ENCODE data around the gene CDCP2.
"Not testable (repeated sequence)": the region's sequence is repeated elsewhere in the genome, so short reads cannot be mapped to it uniquely, and the experiment has no call there.

Gene CDCP2

DNA sequence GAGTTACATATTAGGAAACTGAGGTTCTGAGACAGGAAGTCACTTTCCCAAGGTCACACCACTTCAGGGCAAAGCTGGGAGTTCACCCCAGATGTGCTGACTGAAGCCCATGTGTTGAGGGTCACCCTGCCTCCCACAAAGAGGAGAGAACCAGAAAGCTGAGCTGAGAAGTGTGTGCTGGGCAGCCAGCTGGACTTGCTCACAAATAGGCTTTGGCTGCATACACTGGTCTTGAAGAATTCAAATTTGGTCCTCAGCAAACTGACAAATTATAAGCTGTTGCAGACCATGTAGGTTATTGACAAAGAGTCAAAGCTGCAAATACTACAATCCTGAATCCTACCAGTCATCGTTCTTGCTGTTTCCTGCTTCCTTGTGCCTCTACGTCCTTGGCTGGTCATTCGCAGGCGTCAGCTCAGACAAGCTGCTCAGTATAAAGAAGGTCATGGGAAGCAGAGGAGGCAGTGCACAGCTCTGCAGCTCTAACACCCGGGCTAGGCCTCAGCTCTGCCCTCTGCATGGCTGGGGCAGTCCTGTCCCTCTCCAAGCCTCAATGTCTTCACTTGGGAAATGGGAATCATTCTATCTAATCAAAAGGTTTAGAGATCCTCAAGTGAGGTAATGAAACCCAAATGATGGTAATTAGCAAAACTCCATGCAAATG, 40.0 kb downstream of the CDCP2 start:
- FAIRE-seq = no peak

DNA sequence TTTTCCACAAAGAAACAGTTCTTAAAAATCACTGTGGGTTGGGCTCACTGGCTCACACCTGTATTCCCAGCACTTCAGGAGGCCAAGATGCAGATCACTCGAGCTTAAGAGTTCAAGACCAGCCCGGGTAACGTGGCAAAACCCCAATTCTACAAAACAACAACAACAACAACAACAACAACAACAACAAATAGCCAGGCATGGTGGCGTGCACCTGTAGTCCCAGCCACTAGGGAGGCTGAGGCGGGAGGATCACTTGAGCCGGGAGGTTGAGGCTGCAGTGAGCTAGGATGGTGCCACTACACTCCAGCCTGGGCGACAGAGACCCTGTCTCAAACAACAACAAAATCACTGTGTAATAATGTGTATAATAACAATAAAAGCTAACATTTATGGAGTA, 40.8 kb downstream of the CDCP2 start:
- no peak for FAIRE-seq

DNA sequence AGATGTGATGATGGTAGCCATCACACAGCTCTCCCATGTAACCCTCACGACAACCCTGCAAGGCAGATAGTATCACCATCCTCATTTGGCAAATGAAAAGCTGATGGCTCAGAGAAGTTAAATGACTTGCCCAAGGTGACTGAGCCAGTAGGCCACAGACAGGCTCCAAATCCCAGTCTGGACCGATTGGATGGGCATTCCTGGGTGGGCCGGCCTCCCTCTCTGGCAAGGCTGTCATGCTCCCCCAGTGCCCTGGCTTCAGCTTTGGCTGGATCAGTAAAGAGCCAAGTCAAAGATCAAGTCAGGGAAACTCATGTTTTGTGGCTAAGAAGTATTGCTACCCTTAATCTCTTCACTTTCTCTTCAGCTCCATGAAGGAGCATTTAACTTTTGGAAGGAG, 41.2 kb downstream of the CDCP2 start:
- no peak for FAIRE-seq

DNA sequence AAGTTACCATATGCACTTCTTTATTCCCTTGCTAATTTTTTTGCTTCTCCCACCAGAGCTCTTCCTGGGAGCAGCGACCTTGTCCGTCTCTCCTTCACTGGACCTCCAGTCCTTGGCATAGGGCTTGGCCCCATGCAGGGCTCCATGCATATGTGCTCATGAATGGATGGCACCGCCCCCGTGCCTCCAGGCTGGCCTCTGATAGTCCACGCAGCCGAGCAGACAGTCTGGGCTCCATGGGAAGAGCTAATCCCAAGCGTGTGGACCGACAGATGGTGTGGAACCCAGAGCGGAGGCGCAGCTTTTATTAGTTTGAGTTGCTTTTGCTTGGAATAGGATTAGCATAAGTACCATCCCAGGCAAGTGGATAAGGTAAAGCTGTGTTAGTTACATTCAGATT, 41.8 kb downstream of the CDCP2 start:
- no peak for FAIRE-seq

DNA sequence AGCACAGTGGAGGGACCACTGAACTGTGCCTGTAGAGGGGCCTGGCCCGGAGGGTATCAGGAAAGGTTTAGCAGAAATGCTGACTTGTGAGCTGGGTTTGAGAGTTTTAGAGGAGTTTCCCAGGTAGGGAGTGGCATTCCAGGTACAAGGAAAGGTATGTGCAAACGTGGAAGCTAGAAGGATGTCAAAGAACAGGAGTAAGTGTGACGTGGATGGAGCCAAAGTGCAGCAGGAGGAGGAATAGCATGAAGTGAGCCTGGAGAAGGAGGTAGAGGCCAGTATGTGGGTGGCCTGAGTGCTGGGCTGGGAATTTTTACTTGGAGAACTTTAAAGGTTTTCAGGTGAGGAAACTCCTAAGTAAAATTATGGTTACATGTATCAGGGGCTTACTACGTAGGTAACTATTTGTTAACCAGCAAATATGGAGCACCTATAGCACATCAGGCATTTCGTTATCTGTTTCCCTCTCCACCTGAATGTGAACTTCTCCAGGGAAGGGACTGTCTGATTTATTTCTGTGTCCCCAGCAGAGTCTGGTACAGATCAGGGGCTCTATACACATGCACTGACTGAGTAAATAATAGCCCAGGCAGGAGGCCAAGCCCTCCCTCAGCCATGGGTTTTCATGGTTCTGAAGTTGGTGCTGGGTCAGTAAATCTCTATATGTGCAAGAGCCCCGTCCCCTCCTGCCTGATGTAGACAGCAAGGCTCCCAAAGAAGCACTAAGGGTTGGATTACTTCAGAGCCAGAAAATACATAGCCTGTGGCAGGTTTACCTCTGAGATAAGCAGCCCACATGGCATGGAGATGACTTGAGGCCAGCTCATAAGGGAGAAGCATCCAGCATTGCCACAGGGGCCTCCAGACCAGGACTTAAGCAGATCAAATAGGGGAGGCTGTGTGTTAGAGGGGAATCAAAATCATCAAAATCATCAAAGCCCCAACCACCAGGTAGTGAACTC, 43.4 kb downstream of the CDCP2 start:
- FAIRE-seq = no peak

DNA sequence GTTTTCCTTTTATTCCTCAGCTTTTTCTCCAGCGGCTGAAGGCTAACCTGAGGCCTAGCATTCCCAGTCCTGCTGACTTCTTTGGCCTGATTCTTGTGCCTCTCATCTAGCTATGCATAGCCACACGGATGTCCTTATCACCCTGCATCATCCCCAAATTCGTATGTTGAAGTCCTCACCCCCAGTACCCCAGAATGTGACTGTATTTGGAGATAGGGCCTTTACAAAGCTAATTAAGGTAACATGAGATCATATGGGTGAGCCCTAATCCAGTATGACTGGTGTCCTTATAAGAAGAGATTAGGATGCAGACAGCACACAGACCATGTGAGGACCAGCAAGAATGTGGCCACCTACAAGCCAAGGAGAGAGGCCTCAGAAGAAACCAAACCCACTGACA, 44.6 kb downstream of the CDCP2 start:
- FAIRE-seq = no peak

DNA sequence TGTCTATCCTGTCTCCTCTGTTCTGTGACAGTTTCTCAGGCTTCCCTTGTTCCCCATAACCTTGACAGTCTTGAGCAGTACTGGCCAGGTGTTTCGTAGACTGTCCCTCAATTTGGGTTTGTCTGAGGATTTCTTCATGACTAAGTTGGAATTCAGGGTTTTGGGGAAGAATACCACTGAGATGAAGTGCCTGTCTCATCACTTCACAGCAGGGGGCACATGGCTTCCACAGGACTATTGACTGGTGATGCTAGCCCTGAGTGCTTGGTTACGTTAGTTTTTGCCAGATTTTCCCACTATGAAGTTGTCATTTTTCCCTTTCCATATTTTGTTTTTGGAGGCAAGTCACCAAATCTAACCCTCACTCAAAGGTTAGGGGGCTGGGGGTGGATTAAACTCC, 45.7 kb downstream of the CDCP2 start:
- FAIRE-seq = no peak

DNA sequence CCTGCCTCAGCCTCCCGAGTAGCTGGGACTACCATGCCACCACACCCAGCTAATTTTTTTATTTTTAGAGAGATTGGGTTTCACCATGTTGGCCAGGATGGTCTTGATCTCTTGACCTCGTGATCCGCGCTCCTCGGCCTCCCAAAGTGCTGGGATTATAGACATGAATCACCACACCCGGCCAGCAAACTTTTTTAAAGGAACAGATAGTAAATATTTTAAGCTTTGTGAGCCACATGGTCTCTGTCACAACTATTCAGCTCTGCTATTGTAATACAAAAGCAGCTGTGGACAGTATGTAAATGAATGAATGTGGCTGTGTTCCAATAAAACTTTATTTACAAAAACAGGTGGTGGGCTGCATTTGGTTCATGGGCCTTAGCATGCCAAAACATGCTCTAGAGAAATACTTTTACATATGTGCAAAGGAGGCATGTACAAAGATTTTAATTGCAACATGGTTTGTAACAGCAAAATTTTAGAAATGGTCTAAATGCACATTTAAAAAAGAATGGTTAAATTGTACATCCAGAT, 47.0 kb downstream of the CDCP2 start:
- no peak for FAIRE-seq

DNA sequence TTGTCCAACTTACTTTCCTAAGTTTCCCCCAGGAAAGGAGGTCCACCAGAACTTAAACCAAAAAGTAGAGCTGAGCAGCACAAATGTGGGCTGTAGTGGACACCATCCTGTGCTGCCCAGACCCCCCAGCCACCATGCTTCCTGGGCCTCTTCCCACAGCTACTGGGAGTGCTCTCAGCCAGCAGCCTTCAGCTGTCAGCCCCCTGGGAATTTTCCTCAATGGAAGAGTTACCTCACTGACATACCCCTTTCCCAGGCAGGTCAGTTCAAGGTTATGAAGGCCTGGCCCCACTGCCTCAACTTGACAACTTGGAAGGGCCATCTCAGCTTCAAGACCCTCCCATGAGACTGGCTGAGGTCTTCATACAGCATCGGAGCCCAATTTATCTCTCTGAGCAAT, 47.7 kb downstream of the CDCP2 start:
- FAIRE-seq = no peak

DNA sequence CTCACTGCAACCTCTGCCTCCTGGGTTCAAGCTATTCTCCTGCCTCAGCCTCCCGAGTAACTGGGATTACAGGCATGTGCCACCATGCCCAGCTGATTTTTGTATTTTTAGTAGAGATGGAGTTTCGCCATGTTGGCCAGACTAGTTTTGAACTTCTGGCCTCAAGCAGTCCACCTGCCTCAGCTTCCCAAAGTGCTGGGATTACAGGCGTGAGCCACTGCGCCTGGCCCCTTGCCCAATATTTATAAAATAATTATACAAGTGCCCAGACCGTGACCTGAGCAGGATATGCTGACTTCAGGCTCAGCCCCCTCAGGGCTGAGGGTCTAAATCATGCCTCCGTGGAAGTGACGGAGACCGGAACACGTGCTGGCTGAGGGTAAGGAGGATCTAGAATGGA, 48.2 kb downstream of the CDCP2 start:
- not testable (repeated sequence) for FAIRE-seq

DNA sequence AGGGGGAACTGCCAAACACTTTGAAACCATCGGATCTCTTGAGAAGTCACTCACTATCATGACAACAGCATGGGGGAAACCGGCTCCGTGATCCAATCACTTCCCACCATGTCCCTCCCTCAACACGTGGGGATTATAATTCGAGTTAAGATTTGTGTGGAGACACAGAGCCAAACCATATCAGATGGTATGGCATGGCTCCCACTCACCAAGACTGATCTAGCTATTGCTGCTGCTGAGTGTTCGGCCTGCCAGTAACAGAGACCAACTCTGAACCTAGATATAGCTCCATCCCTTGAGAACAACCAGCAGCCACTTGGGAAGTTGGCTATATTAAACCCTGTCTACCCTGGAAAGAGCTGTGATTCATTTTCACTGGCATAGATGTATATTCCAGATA, 49.4 kb downstream of the CDCP2 start:
- no peak for FAIRE-seq

DNA sequence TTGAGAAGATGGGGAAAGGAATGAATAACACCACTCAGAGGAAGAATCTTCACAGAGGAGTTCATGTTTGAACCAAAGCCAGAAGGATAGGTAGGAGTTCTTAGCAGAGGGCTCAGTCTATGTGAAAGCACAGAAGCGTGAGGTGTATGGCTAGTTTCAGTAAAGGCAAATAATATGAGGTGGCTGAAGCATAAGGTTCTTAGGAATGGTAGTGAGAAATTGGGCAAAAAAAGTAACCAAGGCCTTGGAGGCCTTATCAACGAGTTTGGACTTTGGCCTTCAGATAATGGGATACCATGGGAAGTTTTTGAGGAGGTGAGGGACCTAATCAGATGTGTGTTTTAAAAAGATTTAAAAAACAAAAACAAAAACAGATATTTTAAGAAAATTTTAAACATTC, 52.3 kb downstream of the CDCP2 start:
- no peak for FAIRE-seq

DNA sequence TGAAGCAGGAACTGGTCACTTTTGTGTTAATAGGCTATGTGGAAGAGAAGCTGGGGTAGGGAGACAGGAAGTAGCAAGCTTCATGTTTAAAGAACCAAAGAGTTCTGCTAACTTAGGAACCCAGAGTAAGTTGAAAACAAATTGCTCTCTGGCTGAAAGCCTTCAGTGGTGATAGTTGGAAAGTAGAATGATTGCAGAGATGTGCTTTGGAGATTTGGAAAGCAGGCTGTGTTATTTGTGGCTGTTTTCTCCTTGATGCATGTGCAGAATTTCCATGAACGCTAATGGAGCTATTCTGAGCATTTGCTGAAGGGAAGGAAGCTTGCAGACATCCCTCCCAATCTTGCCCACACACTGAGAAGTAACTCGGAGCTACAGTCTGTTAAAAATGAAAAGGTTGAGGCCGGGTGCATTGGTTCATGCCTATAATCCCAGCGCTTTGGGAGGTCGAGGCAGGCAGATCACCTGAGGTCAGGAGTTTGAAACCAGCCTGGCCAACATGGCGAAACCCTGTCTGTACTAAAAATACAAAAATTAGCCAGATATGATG, 53.7 kb downstream of the CDCP2 start:
- FAIRE-seq = no peak

DNA sequence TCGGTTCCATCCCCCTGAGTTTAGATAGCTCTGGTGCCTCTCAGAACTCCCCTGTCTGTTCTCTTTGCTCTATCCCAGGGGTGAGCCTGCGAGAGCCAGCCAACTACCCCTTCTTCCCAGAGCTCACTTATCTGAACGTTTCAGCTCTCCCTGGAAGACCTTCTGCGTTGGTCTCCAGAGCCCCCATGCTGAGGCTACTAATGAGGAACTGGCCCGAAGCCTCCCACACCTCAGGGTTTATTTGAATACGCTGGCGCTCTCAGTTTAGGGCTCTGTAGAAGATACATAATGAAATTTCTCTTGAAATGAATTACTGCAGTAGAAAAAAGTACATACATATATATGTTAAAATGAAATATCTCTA, 55.9 kb downstream of the CDCP2 start:
- no peak for FAIRE-seq

DNA sequence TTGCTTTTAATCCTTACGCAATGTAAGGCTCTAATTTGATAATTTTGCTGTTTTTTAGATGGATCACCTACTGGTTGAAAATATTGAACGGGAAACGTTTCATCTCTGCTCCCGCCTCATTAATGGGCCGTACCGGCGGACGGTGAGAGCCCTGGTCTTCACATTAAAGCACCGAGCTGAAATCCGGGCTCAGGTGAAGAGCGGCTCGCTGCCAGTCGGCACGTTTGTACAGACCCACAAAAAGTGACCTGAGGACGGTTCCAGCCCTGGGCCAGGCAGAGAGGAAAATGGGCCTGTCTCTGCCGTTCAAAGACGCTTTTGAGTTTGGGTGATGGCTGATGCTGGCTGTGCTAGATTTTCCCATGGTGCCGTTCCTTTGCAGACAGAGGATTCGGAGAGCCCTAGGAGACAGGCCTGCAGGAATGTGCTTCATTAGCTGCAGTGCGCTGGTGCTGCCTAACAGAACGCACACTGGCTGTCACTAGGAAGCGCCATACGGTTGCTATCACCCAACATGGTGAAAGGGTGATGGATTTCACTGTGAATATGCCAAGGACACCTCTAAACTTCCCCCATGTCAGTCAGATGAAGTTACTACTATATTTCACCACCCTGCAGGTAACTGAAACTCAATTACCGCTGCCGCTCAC, 56.4 kb downstream of the CDCP2 start:
- no peak for FAIRE-seq

DNA sequence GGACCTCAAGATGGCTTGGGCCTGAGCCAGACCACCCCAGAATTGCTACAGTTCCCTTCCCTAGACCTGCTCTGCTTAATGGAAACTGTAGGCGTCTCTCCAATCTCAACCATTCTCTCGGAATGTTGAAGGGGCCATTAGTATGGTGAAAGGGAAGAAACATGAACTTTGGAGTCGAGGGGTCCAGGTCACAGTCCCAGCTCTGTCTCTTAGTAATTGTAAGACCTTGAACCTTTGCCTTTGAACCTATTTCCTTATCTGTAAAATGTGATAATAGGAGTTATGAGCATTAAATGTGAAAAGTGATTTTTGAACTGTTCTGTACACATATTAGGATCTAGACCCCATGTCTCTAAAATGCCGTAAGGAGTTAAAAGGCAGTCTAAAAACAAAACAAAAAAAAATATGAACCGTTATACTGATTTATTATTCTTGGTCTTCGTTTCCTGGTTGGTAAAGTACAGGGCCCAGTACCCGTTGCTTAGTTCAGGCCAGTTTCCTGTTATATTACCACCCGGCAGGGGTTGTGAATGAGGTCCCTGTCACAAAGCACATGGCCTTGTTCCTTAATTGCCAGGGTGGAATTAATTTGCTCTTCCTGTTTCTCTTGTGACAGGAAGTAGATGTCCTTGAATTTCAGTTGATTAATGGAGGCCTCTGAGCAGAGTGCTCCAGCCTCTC, 57.1 kb downstream of the CDCP2 start:
- FAIRE-seq = no peak

DNA sequence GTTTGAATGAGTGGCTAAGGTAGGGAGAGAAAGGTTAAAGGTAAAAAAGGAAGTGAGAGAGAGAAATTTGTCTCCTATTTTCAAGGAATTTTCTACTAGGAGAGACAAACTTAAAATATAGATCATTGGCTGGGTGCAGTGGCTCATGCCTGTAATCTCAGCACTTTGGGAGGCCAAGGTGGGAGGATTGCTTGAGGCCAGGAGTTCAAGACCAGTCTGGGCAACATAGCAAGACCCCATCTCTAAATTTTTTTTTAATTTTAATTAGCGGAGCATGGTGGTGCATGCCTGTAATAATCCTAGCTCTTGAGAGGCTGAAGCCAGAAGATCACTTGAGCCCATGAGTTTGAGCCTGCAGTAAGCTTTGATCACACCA, 58.1 kb downstream of the CDCP2 start:
- FAIRE-seq = not testable (repeated sequence)

DNA sequence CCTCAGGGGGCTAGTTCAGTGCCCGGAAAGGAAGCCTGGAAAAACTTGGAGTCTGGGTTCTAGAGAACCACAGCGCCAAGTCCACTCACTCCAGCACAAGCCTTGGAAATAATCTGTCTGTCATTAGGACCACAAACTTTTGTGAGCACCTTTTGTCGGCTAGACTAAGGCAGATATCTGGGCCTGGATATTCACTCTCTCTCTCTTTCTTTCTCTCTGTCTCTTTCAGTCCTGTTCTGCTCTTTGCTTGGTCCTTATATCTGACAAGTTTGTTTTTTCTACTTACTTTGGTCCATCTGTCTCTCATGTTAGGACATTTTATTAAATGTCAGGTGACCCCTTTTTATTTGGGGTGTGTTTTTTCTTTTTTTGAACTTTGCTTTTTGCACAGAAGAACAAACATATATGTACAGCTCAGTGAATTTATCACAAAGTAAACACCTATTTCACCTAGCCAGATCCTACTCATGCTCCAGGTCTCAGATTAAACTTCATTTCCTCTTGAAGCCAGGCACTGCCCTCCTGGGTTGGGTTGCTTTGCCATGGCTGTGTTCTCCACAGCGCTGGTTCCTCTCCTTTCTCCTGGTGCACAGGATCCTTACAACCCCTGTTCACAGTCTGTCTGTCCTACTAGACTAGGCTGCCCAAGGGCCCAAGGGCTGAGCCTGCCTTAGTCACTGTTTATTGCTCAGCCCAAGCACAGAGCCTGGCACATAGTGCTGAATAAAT, 58.6 kb downstream of the CDCP2 start:
- FAIRE-seq = no peak

DNA sequence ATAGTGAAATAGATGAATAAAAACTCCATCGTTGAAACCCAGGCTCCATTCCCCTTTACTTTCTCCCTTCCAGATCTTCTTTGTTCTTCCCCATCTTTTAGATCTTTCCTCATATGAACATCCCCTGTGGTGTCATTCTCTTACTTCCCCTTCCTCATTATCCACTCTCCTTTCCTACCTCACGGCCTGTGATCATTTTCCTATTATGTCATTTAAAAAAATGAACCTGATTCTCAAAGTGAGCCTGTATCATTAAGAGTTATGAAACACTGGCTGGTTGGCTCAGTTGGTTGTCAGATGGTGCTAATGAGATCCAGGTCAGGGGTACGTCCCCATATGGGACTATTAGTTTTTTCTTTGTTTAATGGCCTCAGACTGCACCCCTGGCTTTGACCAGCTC, 61.1 kb downstream of the CDCP2 start:
- FAIRE-seq = no peak

DNA sequence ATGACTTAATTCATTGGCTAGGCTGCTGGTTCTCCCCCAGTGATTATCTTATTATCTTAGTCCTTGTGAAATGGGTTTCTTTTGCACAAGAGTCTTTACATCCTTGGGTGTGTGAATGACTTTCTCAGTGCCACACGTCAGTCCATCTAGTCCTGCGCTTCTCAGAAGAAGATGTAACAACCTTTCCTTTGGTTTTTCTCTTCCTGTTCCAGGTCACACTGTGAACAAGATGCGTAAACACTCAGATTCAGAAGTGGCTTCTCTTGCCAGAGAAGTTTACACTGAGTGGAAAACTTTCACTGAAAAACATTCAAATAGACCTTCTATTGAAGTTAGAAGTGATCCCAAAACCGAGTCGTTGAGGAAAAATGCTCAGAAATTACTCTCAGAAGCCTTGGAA, 64.4 kb downstream of the CDCP2 start:
- no peak for FAIRE-seq

DNA sequence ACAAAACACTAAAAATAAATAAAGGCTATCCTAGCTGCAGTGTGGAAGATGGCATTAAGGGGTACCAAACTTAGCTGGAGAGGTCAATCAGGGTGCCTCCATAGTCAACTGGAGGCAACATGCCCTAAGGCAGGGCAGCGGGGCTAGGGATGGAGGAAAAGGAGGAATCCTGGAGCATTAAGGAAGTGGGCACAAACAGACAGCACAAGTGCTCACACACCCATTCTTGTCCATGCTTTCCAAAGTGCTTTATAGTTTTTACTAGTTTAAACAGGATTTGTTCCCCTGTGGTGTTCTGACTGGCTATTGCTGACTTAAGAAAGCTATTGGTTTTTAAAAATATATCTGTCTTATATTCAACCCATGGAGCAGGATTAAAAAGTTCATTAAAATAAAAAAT, 66.0 kb downstream of the CDCP2 start:
- FAIRE-seq = no peak

DNA sequence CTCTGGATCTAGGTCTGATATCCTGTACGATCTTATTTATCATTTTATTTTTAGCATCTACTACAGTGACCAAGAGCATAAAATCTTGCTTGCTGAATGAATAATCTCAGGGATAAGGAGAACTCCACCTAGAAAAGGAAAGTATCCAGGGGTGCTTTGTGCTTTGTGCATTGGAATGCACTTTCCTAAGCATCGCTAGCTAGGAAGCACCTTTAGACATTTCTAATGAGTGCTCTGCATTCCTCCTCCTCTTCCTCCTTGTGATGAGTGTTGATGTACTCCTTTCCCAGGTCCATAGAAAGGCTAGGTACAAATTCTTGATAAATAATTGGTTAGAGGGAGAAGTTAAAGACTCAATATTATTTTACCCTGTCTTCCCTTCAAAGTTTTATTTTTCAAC, 68.0 kb downstream of the CDCP2 start:
- no peak for FAIRE-seq

Data from endometrium (tissue), 2 donors.